ENCODE measurements around the gene MGAT1.

DNA sequence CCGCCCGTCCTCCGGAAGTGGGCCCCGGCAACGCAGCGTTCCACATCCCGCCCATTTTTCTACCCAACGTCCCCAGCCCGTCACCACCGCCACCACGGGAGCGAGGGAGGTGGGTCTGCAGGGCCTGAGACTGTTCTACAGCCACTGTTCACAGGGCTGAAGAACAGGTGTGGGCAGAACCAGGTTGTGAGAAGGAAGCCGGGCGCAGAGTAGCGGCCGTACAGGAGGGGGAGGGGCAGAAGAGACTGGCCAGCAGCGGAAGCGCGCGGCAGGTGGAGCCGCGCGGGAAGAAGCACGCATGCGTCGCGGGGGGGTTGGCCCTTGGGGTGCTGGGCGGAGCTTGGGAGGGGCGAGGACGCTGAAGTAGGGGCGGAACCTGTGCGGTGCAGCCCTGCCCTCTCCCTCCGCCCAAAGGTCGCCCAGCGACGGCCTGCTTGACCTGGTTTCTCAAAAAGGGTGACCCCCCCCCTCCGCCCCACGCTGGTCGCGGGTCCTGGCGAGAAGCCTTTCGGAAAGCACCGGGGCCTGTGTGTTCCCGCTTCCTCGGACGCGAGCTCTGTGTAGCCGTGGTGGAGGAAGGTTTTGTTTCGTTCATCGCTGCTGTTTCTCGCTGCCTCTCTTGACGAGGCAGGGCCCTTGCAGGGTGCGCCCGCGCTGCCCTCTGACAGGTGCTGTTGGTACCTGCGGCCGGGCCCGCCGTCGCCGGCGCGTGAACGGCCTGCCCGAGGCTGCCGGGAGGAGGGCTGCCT lies 7.8 kb upstream of the MGAT1 start:
- TF ChIP-seq, protein P1, sequence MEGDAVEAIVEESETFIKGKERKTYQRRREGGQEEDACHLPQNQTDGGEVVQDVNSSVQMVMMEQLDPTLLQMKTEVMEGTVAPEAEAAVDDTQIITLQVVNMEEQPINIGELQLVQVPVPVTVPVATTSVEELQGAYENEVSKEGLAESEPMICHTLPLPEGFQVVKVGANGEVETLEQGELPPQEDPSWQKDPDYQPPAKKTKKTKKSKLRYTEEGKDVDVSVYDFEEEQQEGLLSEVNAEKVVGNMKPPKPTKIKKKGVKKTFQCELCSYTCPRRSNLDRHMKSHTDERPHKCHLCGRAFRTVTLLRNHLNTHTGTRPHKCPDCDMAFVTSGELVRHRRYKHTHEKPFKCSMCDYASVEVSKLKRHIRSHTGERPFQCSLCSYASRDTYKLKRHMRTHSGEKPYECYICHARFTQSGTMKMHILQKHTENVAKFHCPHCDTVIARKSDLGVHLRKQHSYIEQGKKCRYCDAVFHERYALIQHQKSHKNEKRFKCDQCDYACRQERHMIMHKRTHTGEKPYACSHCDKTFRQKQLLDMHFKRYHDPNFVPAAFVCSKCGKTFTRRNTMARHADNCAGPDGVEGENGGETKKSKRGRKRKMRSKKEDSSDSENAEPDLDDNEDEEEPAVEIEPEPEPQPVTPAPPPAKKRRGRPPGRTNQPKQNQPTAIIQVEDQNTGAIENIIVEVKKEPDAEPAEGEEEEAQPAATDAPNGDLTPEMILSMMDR (conservative IDR thresholded peaks at IDR 0.05; ENCODE audit: low read depth, low read length) = no peak
- no peak for TF ChIP-seq EZH2phosphoT487 (IDR thresholded peaks at IDR 0.05; ENCODE audit: borderline replicate concordance, low read length)
- TF ChIP-seq EZH2 (IDR thresholded peaks at IDR 0.05; ENCODE audit: low read length, unreplicated experiment) = no peak

Data from PC-3 (cell line).